ENCODE data around the gene AURKB. TPM values are rescaled to one million over a fixed set of nuclear protein-coding genes. Genes with fewer than 3 reads are reported as not detected.

AURKB gene
- total and polyA plus RNA-seq, 2 of the 13 experiments (the other 11 are each of a cell fraction or from before 2014, with no cell fraction given): 29.5 to 75.3 TPM

GRCh38 chr17:8222630-8223355, 12.4 kb upstream of the AURKB start (continued):
- TF ChIP-seq MLXIP (CRISPR knock-in tag; IDR thresholded peaks at IDR 0.05; ENCODE audit: borderline replicate concordance) (0 out of 2 replicates have a peak, but pooled peaks have one; percentile 59), TEAD2 (CRISPR knock-in tag; IDR thresholded peaks at IDR 0.05) (no peak), ZNF780A (CRISPR knock-in tag; IDR thresholded peaks at IDR 0.05) (peak; percentile 32; the same call in 1 of the 2 replicates), ZFY (CRISPR knock-in tag; IDR thresholded peaks at IDR 0.05) (no peak; the same call in none of the 2 replicates), MXD1 (CRISPR knock-in tag; IDR thresholded peaks at IDR 0.05) (no peak), FOXK1 (CRISPR knock-in tag; IDR thresholded peaks at IDR 0.05; ENCODE audit: borderline replicate concordance, low read depth) (peak; percentile 59), CREM (IDR thresholded peaks at IDR 0.05) (peak; percentile 81), CREM (CRISPR knock-in tag; IDR thresholded peaks at IDR 0.05) (no peak), ARID3A (IDR thresholded peaks at IDR 0.05; ENCODE audit: low read depth, low read length) (no peak), ZFP41 (CRISPR knock-in tag; IDR thresholded peaks at IDR 0.05; ENCODE audit: borderline replicate concordance) (peak; percentile 18; the same call in 1 of the 2 replicates), HMG20A (CRISPR knock-in tag; IDR thresholded peaks at IDR 0.05; ENCODE audit: borderline replicate concordance) (no peak), ZNF709 (CRISPR knock-in tag; IDR thresholded peaks at IDR 0.05) (0 out of 2 replicates have a peak, but pooled peaks have one; percentile 53), SPEN (CRISPR knock-in tag; IDR thresholded peaks at IDR 0.05; ENCODE audit: low read depth) (peak; percentile 48; the same call in 1 of the 2 replicates), SIN3A (IDR thresholded peaks at IDR 0.05; ENCODE audit: borderline replicate concordance, low read depth, low read length) (0 out of 2 replicates have a peak, but pooled peaks have one; percentile 24), ZBTB33 (CRISPR knock-in tag; IDR thresholded peaks at IDR 0.05) (peak; percentile 46; the same call in 1 of the 2 replicates)
- TF ChIP-seq, protein P1, sequence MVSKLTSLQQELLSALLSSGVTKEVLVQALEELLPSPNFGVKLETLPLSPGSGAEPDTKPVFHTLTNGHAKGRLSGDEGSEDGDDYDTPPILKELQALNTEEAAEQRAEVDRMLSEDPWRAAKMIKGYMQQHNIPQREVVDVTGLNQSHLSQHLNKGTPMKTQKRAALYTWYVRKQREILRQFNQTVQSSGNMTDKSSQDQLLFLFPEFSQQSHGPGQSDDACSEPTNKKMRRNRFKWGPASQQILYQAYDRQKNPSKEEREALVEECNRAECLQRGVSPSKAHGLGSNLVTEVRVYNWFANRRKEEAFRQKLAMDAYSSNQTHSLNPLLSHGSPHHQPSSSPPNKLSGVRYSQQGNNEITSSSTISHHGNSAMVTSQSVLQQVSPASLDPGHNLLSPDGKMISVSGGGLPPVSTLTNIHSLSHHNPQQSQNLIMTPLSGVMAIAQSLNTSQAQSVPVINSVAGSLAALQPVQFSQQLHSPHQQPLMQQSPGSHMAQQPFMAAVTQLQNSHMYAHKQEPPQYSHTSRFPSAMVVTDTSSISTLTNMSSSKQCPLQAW (CRISPR knock-in tag; IDR thresholded peaks at IDR 0.05): peak; percentile 37; the same call in 1 of the 2 replicates
- TF ChIP-seq, protein P2, sequence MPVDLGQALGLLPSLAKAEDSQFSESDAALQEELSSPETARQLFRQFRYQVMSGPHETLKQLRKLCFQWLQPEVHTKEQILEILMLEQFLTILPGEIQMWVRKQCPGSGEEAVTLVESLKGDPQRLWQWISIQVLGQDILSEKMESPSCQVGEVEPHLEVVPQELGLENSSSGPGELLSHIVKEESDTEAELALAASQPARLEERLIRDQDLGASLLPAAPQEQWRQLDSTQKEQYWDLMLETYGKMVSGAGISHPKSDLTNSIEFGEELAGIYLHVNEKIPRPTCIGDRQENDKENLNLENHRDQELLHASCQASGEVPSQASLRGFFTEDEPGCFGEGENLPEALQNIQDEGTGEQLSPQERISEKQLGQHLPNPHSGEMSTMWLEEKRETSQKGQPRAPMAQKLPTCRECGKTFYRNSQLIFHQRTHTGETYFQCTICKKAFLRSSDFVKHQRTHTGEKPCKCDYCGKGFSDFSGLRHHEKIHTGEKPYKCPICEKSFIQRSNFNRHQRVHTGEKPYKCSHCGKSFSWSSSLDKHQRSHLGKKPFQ (CRISPR knock-in tag; IDR thresholded peaks at IDR 0.05; ENCODE audit: insufficient replicate concordance): peak; percentile 28

Data from HepG2 (cell line).